Liver (tissue), 9 donors: ENCODE data around the gene GUCD1. TPM values are rescaled to one million over a fixed set of nuclear protein-coding genes. Genes with fewer than 3 reads are reported as not detected.

Experiments used
- DNase-seq: peaks from one replicate; pipeline ENCODE4 v3.0.0-alpha.2; 2017; ENCODE audit warnings: low spot score
- H3K27ac ChIP-seq, 2 donors: one replicate each; pipeline ENCODE4 v1.7.0; 2013; ENCODE audit warnings: inconsistent platforms in 2 of 2, low read length in 2 of 2, control low read depth in 1 of 2, low read depth in 1 of 2, mild to moderate bottlenecking in 1 of 2
- H3K27me3 ChIP-seq, 4 donors: one replicate each; pipeline versions ENCODE4 v1.6.1 to v1.7.0; 2013; ENCODE audit warnings: low read length in 3 of 4, inconsistent platforms in 1 of 4, mild to moderate bottlenecking in 1 of 4, moderate library complexity in 1 of 4; ENCODE audit not compliant: control insufficient read depth in 4 of 4, insufficient read depth in 4 of 4
- H3K36me3 ChIP-seq, 4 donors: one replicate each; pipeline versions ENCODE4 v1.6.1 to v1.7.0; 2013; ENCODE audit warnings: low read length in 3 of 4, mild to moderate bottlenecking in 3 of 4, low read depth in 1 of 4, moderate library complexity in 1 of 4; ENCODE audit not compliant: control insufficient read depth in 4 of 4, insufficient read depth in 3 of 4
- H3K4me1 ChIP-seq, 4 donors: one replicate each; pipeline versions ENCODE4 v1.6.1 to v1.7.0; 2013; ENCODE audit warnings: low read length in 3 of 4, mild to moderate bottlenecking in 3 of 4, moderate library complexity in 1 of 4; ENCODE audit not compliant: control insufficient read depth in 4 of 4, insufficient read depth in 4 of 4
- H3K4me3 ChIP-seq, 3 donors: one replicate each; pipeline versions ENCODE4 v1.6.1 to v1.7.0; 2013; ENCODE audit warnings: low read length in 3 of 3, control low read depth in 1 of 3, low read depth in 1 of 3, mild to moderate bottlenecking in 1 of 3
- H3K9ac ChIP-seq, 2 donors: one replicate each; pipeline ENCODE4 v1.7.0; 2013; ENCODE audit warnings: low read length in 2 of 2, mild to moderate bottlenecking in 2 of 2, moderate library complexity in 2 of 2, control low read depth in 1 of 2, low read depth in 1 of 2
- H3K9me3 ChIP-seq, 4 donors: one replicate each; pipeline versions ENCODE4 v1.6.1 to v1.7.0; 2013; ENCODE audit warnings: low read length in 3 of 4; ENCODE audit not compliant: control insufficient read depth in 4 of 4
- ATF3 ChIP-seq: IDR thresholded peaks from 2 replicates; pipeline ENCODE4 v1.6.1; 2016; ENCODE audit warnings: antibody characterized with exemption
- EGR1 ChIP-seq, 2 donors: IDR thresholded peaks; 2 replicates each; pipeline ENCODE4 v1.6.1; 2016 to 2018; ENCODE audit warnings: antibody characterized with exemption in 2 of 2, low read depth in 2 of 2
- FOXA1 ChIP-seq: IDR thresholded peaks from 2 replicates; pipeline ENCODE4 v1.6.1; 2016; ENCODE audit warnings: antibody characterized with exemption
- FOXA2 ChIP-seq: IDR thresholded peaks from 2 replicates; pipeline ENCODE4 v1.6.1; 2016; ENCODE audit warnings: antibody characterized with exemption
- GABPA ChIP-seq, 2 donors: IDR thresholded peaks in 1 of 2; conservative IDR thresholded peaks in 1 of 2; 2 replicates each; pipeline ENCODE4 v1.6.1; 2016; ENCODE audit warnings: antibody characterized with exemption in 2 of 2, mild to moderate bottlenecking in 1 of 2, moderate library complexity in 1 of 2
- HNF4A ChIP-seq, 2 donors: conservative IDR thresholded peaks; 2 replicates each; pipeline ENCODE4 v1.6.1; 2016; ENCODE audit warnings: antibody characterized with exemption in 2 of 2, mild to moderate bottlenecking in 2 of 2
- HNF4G ChIP-seq: IDR thresholded peaks from 2 replicates; pipeline ENCODE4 v1.6.1; 2016; ENCODE audit warnings: antibody characterized with exemption
- JUND ChIP-seq, 2 donors: IDR thresholded peaks; 2 replicates each; pipeline ENCODE4 v1.6.1; 2016; ENCODE audit warnings: antibody characterized with exemption in 2 of 2
- NR2F2 ChIP-seq: IDR thresholded peaks from 2 replicates; pipeline ENCODE4 v1.6.1; 2016; ENCODE audit warnings: antibody characterized with exemption
- RAD21 ChIP-seq, 2 donors: IDR thresholded peaks; 2 replicates each; pipeline ENCODE4 v1.6.1; 2016; ENCODE audit warnings: antibody characterized with exemption in 2 of 2, mild to moderate bottlenecking in 2 of 2
- REST ChIP-seq: IDR thresholded peaks from 2 replicates; pipeline ENCODE4 v1.6.1; 2016; ENCODE audit warnings: antibody characterized with exemption, mild to moderate bottlenecking
- RXRA ChIP-seq, 2 donors: IDR thresholded peaks; 2 replicates each; pipeline ENCODE4 v1.6.1; 2017 to 2018; ENCODE audit warnings: antibody characterized with exemption in 2 of 2, mild to moderate bottlenecking in 1 of 2
- TAF1 ChIP-seq: conservative IDR thresholded peaks from 2 replicates; pipeline ENCODE4 v1.6.1; 2016; ENCODE audit warnings: antibody characterized with exemption, mild to moderate bottlenecking
- YY1 ChIP-seq: IDR thresholded peaks from 2 replicates; pipeline ENCODE4 v1.6.1; 2016; ENCODE audit warnings: antibody characterized with exemption, mild to moderate bottlenecking
- ZBTB33 ChIP-seq: IDR thresholded peaks from 2 replicates; pipeline ENCODE4 v1.6.1; 2016; ENCODE audit warnings: antibody characterized with exemption
- WGBS: extraction: QIAGEN DNeasy Blood & Tissue Kit; methylation state at CpG from one replicate; pipeline ENCODE4 v1.1.7; 2013; 5-methylcytosine and 5-hydroxymethylcytosine counted together
- polyA plus RNA-seq, 2 donors: library from polyadenylated mRNA; stranded (reverse) in 1 of 2; unstranded in 1 of 2; fragments of 200-250 nt in 1 of 2; fragments of >200 nt in 1 of 2; fragmentation: Nextera tagmentation in 1 of 2; extraction: Ambion mirVana in 1 of 2; gene quantifications; one replicate each; pipeline versions ENCODE4 v1.2.1 to v1.2.3, GENCODE V29; 2013 to 2015
- total RNA-seq, 2 donors: library from RNA; depleted of rRNA; stranded (reverse); fragments of >200 nt; gene quantifications; one replicate each; pipeline ENCODE4 v1.2.3, GENCODE V29; 2014
- TF ChIP-seq, protein P1 (sequence below): fragments of 150-350 bp; IDR thresholded peaks from 2 replicates; pipeline ENCODE4 v1.5.1; 2017; ENCODE audit warnings: improper control_type of control experiment, low read depth, low read length; ENCODE audit not compliant: missing input control
- TF ChIP-seq, protein P2 (sequence below): IDR thresholded peaks from 2 replicates; pipeline ENCODE4 v1.6.1; 2016; ENCODE audit warnings: antibody characterized with exemption
- donor health status: healthy.
- donor health status: healthy.
- donor health status: healthy.
- donor health status: healthy.
- donor health status: healthy.

The GUCD1 gene
- total and polyA plus RNA-seq, 4 donors, result 118 to 202 (median 179) TPM

GRCh38 chr22:24518771-24519485 lies 36.0 kb downstream of the GUCD1 start (continued):
- TF ChIP-seq ZBTB33, result no peak

DNA sequence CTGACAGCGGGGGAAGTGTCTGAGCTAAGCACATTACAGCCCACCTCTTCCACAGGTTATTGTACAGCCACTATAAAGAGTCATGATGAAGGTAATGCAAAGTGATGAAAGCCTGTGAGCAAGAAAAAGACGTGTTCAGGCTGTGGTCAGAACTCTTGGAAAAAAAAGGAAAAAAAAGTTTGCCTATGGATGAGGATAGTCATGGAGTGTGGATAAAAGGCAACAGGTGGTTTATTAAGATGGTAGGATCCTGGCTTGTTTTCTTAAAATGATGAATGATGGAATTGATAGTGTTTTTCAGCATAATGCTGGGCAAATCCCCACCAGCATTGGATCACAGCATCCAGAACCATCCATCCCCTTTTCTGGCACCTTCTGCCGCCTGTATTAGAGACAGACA lies 36.7 kb downstream of the GUCD1 start:
- DNase-seq, result no peak
- H3K9me3 ChIP-seq, result no peaks in the 10 kb centered on the region
- WGBS, result 91% methylated on average over 3 of the region's 3 CpGs
- no peak overlapping the region for H3K9ac ChIP-seq
- H3K27me3 ChIP-seq, result no peaks in the 10 kb centered on the region
- no peak overlapping the region for H3K4me3 ChIP-seq
- H3K4me1 ChIP-seq, result peaks cover 19 to 79% (median 51%) of the 10 kb centered on the region in 4 donors
- H3K36me3 ChIP-seq, result peaks cover 0 to 22% (median 5%) of the 10 kb centered on the region in 4 donors
- no peak for TF ChIP-seq HNF4A (conservative IDR thresholded peaks at IDR 0.05)
- TF ChIP-seq EGR1 (IDR thresholded peaks at IDR 0.05; ENCODE audit: low read depth in 2 of 2), result no peak
- no peak for TF ChIP-seq YY1
- no peak for TF ChIP-seq FOXA1
- no peak for TF ChIP-seq FOXA2
- TF ChIP-seq, protein P1, sequence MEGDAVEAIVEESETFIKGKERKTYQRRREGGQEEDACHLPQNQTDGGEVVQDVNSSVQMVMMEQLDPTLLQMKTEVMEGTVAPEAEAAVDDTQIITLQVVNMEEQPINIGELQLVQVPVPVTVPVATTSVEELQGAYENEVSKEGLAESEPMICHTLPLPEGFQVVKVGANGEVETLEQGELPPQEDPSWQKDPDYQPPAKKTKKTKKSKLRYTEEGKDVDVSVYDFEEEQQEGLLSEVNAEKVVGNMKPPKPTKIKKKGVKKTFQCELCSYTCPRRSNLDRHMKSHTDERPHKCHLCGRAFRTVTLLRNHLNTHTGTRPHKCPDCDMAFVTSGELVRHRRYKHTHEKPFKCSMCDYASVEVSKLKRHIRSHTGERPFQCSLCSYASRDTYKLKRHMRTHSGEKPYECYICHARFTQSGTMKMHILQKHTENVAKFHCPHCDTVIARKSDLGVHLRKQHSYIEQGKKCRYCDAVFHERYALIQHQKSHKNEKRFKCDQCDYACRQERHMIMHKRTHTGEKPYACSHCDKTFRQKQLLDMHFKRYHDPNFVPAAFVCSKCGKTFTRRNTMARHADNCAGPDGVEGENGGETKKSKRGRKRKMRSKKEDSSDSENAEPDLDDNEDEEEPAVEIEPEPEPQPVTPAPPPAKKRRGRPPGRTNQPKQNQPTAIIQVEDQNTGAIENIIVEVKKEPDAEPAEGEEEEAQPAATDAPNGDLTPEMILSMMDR, result no peak
- TF ChIP-seq HNF4G, result no peak
- TF ChIP-seq JUND (IDR thresholded peaks at IDR 0.05), result no peak
- TF ChIP-seq RAD21 (IDR thresholded peaks at IDR 0.05), result no peak
- peak overlapping the region in 1 of 2 donors; percentile 47 for H3K27ac ChIP-seq

DNA sequence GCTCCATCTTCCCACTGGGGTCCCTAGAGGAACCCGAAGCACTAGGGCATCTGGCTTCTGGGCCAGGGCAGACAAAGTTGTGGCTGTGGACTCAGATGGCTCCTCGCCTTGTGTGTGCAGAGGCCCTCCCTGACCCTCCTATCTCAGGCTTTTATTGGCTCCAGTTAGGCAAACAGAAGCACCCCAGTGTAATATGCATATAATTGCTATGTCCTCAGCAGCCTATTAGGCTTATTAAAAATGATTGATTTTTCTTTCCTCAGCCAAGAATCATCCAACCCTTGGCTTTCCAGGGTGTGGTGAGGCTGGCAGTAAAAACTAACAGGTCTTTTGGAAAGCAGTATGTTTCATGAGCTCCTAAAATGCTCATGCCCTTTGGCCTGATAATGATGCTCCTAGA lies 37.5 kb downstream of the GUCD1 start:
- WGBS, result 84% methylated on average over 2 of the region's 2 CpGs
- H3K9me3 ChIP-seq, result no peaks in the 10 kb centered on the region
- H3K36me3 ChIP-seq, result peaks cover 0 to 22% (median 5%) of the 10 kb centered on the region in 4 donors
- peaks cover 19 to 84% (median 55%) of the 10 kb centered on the region in 4 donors for H3K4me1 ChIP-seq
- H3K9ac ChIP-seq, result no peak overlapping the region
- H3K27me3 ChIP-seq, result no peaks in the 10 kb centered on the region
- no peak for DNase-seq
- H3K4me3 ChIP-seq, result no peak overlapping the region
- peak overlapping the region; percentile 51 to 54 for H3K27ac ChIP-seq
- TF ChIP-seq ZBTB33 (no peak), JUND (IDR thresholded peaks at IDR 0.05) (no peak), RAD21 (IDR thresholded peaks at IDR 0.05) (no peak), NR2F2 (no peak), FOXA2 (no peak), HNF4A (conservative IDR thresholded peaks at IDR 0.05) (no peak), RXRA (IDR thresholded peaks at IDR 0.05) (no peak), ATF3 (no peak), REST (no peak), HNF4G (no peak), TAF1 (no peak), GABPA (IDR thresholded peaks at IDR 0.05 in 1 of 2, conservative IDR thresholded peaks at IDR 0.05 in 1 of 2) (no peak), EGR1 (IDR thresholded peaks at IDR 0.05; ENCODE audit: low read depth in 2 of 2) (no peak)
- TF ChIP-seq, protein P2, sequence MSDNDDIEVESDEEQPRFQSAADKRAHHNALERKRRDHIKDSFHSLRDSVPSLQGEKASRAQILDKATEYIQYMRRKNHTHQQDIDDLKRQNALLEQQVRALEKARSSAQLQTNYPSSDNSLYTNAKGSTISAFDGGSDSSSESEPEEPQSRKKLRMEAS, result no peak
- TF ChIP-seq, protein P1, result no peak
